OCI-LY3 (cell line): ENCODE measurements around the gene SHANK2.

ENCODE experiments used
- H2AFZ ChIP-seq: fragments of 200-600, 300-600 bp; shearing (Covaris generic); 2 replicates; pipeline ENCODE4 v1.6.0; 2014; ENCODE audit warnings: antibody characterized with exemption, low read depth, low read length
- H3K27ac ChIP-seq: fragments of 200-600, 300-600 bp; sonication (generic); 2 replicates; pipeline ENCODE4 v1.5.1; 2014; ENCODE audit warnings: mild to moderate bottlenecking, low read length, moderate library complexity, mixed read lengths
- H3K27me3 ChIP-seq: fragments of 200-600, 300-600 bp; sonication (generic); 2 replicates; pipeline ENCODE4 v1.6.1; 2014; ENCODE audit warnings: low read depth, low read length, mixed read lengths
- H3K36me3 ChIP-seq: fragments of 200-600, 300-600 bp; sonication (generic); replicated peaks from 2 replicates; pipeline ENCODE3; 2014; ENCODE audit warnings: low read depth, low read length, mixed read lengths
- H3K4me1 ChIP-seq: fragments of 300-600, 200-600 bp; sonication (generic); 2 replicates; pipeline ENCODE4 v1.6.1; 2014; ENCODE audit warnings: low read length, mixed read lengths
- H3K4me2 ChIP-seq: fragments of 200-600, 300-600 bp; sonication (generic); 2 replicates; pipeline ENCODE4 v1.6.1; 2014; ENCODE audit warnings: low read length, mixed read lengths
- H3K4me3 ChIP-seq: fragments of 300-600, 200-600 bp; sonication (generic); 2 replicates; pipeline ENCODE4 v1.5.1; 2014; ENCODE audit warnings: antibody characterized with exemption, mild to moderate bottlenecking, low read length, moderate library complexity
- H3K79me2 ChIP-seq: fragments of 300-600, 200-600 bp; shearing (Covaris generic); 2 replicates; pipeline ENCODE4 v1.6.1; 2014; ENCODE audit warnings: mild to moderate bottlenecking, low read length, mixed read lengths
- H3K9ac ChIP-seq: fragments of 300-600, 200-600 bp; shearing (Covaris generic); 2 replicates; pipeline ENCODE4 v1.6.0; 2014; ENCODE audit warnings: mild to moderate bottlenecking, low read length, moderate library complexity
- H3K9me3 ChIP-seq: fragments of 200-600, 300-600 bp; shearing (Covaris generic); 2 replicates; pipeline ENCODE4 v1.6.1; 2014; ENCODE audit warnings: low read length, mixed read lengths; ENCODE audit not compliant: insufficient read depth
- H4K20me1 ChIP-seq: fragments of 200-600, 300-600 bp; sonication (generic); 2 replicates; pipeline ENCODE4 v1.6.1; 2016; ENCODE audit warnings: low read length, mixed read lengths; ENCODE audit not compliant: insufficient read depth
- EZH2phosphoT487 ChIP-seq: fragments of 200-600 bp; shearing (Covaris generic); IDR thresholded peaks from 2 replicates; pipeline ENCODE4 v1.6.1; 2018; ENCODE audit warnings: antibody characterized with exemption, mixed run types, low read depth
- TF ChIP-seq, protein P1 (sequence below): fragments of 200-600, 300-600 bp; sonication (generic); IDR thresholded peaks from 2 replicates; pipeline ENCODE4 v1.5.1; 2014; ENCODE audit warnings: antibody characterized with exemption, low read length, low read depth

SHANK2 gene

DNA sequence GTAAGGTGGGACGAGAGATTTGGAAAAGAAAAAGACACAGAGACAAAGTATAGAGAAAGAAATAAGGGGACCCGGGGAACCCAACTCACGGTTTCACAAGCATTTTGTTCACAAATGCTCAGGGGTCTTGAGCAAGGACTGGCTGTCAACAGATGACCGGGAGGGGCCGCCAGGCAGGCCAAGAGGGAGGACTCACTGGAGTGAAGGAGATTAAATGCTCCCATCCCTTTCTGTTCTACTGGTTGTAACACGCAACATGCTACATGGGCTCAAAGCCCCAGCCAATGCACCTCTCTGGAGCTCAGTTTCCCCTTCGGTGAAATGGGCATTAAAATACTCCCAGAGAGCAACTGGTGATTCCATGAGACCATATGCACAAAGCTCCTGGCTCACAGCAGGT is 13.4 kb downstream of the SHANK2 start:
- Histone ChIP-seq H3K4me2 (no peak overlapping the region), H3K27ac (no peak overlapping the region), H3K4me3 (no peak overlapping the region), H3K79me2 (no peaks in the 10 kb centered on the region), H2AFZ (no peak overlapping the region), H3K9ac (no peak overlapping the region), H3K9me3 (no peaks in the 10 kb centered on the region), H3K27me3 (no peaks in the 10 kb centered on the region), H4K20me1 (no peaks in the 10 kb centered on the region), H3K36me3 (no peaks in the 10 kb centered on the region), H3K4me1 (no peaks in the 10 kb centered on the region)
- TF ChIP-seq, protein P1, sequence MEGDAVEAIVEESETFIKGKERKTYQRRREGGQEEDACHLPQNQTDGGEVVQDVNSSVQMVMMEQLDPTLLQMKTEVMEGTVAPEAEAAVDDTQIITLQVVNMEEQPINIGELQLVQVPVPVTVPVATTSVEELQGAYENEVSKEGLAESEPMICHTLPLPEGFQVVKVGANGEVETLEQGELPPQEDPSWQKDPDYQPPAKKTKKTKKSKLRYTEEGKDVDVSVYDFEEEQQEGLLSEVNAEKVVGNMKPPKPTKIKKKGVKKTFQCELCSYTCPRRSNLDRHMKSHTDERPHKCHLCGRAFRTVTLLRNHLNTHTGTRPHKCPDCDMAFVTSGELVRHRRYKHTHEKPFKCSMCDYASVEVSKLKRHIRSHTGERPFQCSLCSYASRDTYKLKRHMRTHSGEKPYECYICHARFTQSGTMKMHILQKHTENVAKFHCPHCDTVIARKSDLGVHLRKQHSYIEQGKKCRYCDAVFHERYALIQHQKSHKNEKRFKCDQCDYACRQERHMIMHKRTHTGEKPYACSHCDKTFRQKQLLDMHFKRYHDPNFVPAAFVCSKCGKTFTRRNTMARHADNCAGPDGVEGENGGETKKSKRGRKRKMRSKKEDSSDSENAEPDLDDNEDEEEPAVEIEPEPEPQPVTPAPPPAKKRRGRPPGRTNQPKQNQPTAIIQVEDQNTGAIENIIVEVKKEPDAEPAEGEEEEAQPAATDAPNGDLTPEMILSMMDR: no peak
- no peak for TF ChIP-seq EZH2phosphoT487

DNA sequence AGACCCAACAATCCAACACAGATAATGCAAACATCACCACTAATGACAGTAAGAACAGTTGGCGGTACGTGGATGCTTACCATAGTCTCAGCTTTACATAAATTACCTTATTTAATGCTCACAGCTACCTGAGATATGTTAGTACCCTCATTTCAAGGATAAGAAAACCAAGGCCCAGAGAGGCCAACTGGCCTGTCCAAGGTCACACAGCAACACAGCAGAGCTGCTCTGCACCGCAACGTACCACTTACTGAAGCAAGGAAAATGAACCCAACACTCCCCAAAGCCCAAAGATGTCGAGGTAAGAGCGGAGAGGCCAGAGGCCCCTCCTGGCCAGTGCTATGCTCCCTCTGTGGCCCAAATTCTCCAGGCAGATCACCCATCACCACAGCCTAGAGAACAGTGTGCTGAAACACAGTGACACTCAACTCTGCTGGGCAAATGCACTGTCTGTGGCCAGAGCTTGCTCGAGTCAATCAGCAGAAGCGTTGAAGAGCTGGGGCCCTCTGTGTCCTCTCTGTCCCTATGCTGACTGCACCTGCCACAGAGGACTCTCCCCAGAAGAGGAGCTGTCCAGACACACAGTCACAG is 14.0 kb downstream of the SHANK2 start:
- TF ChIP-seq EZH2phosphoT487: no peak
- TF ChIP-seq, protein P1: no peak
- Histone ChIP-seq H3K27me3 (no peaks in the 10 kb centered on the region), H3K4me1 (no peaks in the 10 kb centered on the region), H3K9ac (no peak overlapping the region), H3K79me2 (no peaks in the 10 kb centered on the region), H3K9me3 (no peaks in the 10 kb centered on the region), H3K36me3 (no peaks in the 10 kb centered on the region), H3K27ac (no peak overlapping the region), H3K4me3 (no peak overlapping the region), H2AFZ (no peak overlapping the region), H4K20me1 (no peaks in the 10 kb centered on the region), H3K4me2 (no peak overlapping the region)

GRCh38 chr11:71237853-71238252 is 14.5 kb downstream of the SHANK2 start:
- Histone ChIP-seq H3K36me3 (no peaks in the 10 kb centered on the region), H3K79me2 (no peaks in the 10 kb centered on the region)

GRCh38 chr11:71236836-71237475 is 15.4 kb downstream of the SHANK2 start:
- Histone ChIP-seq H3K4me1 (no peaks in the 10 kb centered on the region), H3K27ac (no peak overlapping the region), H2AFZ (no peak overlapping the region), H4K20me1 (no peaks in the 10 kb centered on the region), H3K27me3 (no peaks in the 10 kb centered on the region), H3K9me3 (no peaks in the 10 kb centered on the region), H3K9ac (no peak overlapping the region), H3K4me2 (no peak overlapping the region), H3K36me3 (no peaks in the 10 kb centered on the region), H3K4me3 (no peak overlapping the region), H3K79me2 (no peaks in the 10 kb centered on the region)
- no peak for TF ChIP-seq EZH2phosphoT487
- TF ChIP-seq, protein P1: no peak

More at GRCh38 chr11:71237853-71238252, 14.5 kb downstream of the SHANK2 start:
- H3K4me1 ChIP-seq: no peaks in the 10 kb centered on the region
- no peak for TF ChIP-seq EZH2phosphoT487
- TF ChIP-seq, protein P1: no peak
- H3K27me3 ChIP-seq: no peaks in the 10 kb centered on the region
- no peak overlapping the region for H2AFZ ChIP-seq
- no peak overlapping the region for H3K9ac ChIP-seq
- no peak overlapping the region for H3K27ac ChIP-seq
- H4K20me1 ChIP-seq: no peaks in the 10 kb centered on the region
- no peaks in the 10 kb centered on the region for H3K9me3 ChIP-seq
- H3K4me2 ChIP-seq: no peak overlapping the region
- H3K4me3 ChIP-seq: no peak overlapping the region
